WTC11 (cell line): ENCODE measurements around the gene KCNB1. TPM values are rescaled to one million over a fixed set of nuclear protein-coding genes. Genes with fewer than 3 reads are reported as not detected.

Source experiments
- AR ChIP-seq: fragments of 250-450 bp; sonication (Bioruptor Pico); IDR thresholded peaks from 2 replicates; pipeline ENCODE4 v1.9.0; 2021; ENCODE audit warnings: mild to moderate bottlenecking
- ATF2 ChIP-seq: sonication (generic); formaldehyde crosslinking; IDR thresholded peaks from 2 replicates; pipeline ENCODE4 v1.8.1; 2022; ENCODE audit warnings: low read depth, missing genetic modification reagents, borderline replicate concordance
- ATF3 ChIP-seq: sonication (generic); formaldehyde crosslinking; conservative IDR thresholded peaks from 2 replicates; pipeline ENCODE4 v1.8.1; 2022; ENCODE audit warnings: mild to moderate bottlenecking, missing genetic modification reagents
- ATF6 ChIP-seq: sonication (generic); formaldehyde crosslinking; IDR thresholded peaks from 2 replicates; pipeline ENCODE4 v1.8.1; 2023; ENCODE audit warnings: mild to moderate bottlenecking, missing genetic modification reagents
- CBFB ChIP-seq: sonication (generic); formaldehyde crosslinking; IDR thresholded peaks from 2 replicates; pipeline ENCODE4 v1.8.1; 2022; ENCODE audit warnings: mild to moderate bottlenecking, low read depth, missing genetic modification reagents
- CREM ChIP-seq: sonication (generic); formaldehyde crosslinking; IDR thresholded peaks from 2 replicates; pipeline ENCODE4 v1.8.1; 2022; ENCODE audit warnings: mild to moderate bottlenecking, missing genetic modification reagents, moderate library complexity
- E2F1 ChIP-seq: sonication (generic); formaldehyde crosslinking; IDR thresholded peaks from 2 replicates; pipeline ENCODE4 v1.8.0; 2022; ENCODE audit warnings: mild to moderate bottlenecking, missing genetic modification reagents
- ETV6 ChIP-seq: sonication (generic); formaldehyde crosslinking; IDR thresholded peaks from 2 replicates; pipeline ENCODE4 v1.8.1; 2022; ENCODE audit warnings: mild to moderate bottlenecking, missing genetic modification reagents
- FOXK1 ChIP-seq: sonication (generic); formaldehyde crosslinking; IDR thresholded peaks from 2 replicates; pipeline ENCODE4 v1.8.0; 2022; ENCODE audit warnings: mild to moderate bottlenecking, moderate library complexity, missing genetic modification reagents
- FOXP4 ChIP-seq: sonication (generic); formaldehyde crosslinking; IDR thresholded peaks from 2 replicates; pipeline ENCODE4 v1.8.0; 2022; ENCODE audit warnings: mild to moderate bottlenecking, missing genetic modification reagents
- NFATC4 ChIP-seq: fragments of 250-450 bp; sonication (Bioruptor Pico); IDR thresholded peaks from 2 replicates; pipeline ENCODE4 v1.9.0; 2021; ENCODE audit warnings: mild to moderate bottlenecking
- NR3C1 ChIP-seq: sonication (generic); formaldehyde crosslinking; conservative IDR thresholded peaks from 2 replicates; pipeline ENCODE4 v1.8.1; 2023; ENCODE audit warnings: low read depth, mild to moderate bottlenecking, missing genetic modification reagents
- PRDM15 ChIP-seq: sonication (generic); formaldehyde crosslinking; IDR thresholded peaks from 2 replicates; pipeline ENCODE4 v1.8.0; 2022; ENCODE audit warnings: missing genetic modification reagents
- SP1 ChIP-seq: sonication (generic); formaldehyde crosslinking; conservative IDR thresholded peaks from 2 replicates; pipeline ENCODE4 v1.8.1; 2022; ENCODE audit warnings: missing genetic modification reagents
- ZNF121 ChIP-seq: sonication (generic); formaldehyde crosslinking; IDR thresholded peaks from 2 replicates; pipeline ENCODE4 v1.8.0; 2023; ENCODE audit warnings: missing genetic modification reagents
- ZNF138 ChIP-seq: sonication (generic); formaldehyde crosslinking; conservative IDR thresholded peaks from 2 replicates; pipeline ENCODE4 v1.8.1; 2022; ENCODE audit warnings: mild to moderate bottlenecking, moderate library complexity, missing genetic modification reagents
- ZNF396 ChIP-seq: fragments of 250-450 bp; sonication (Bioruptor Pico); IDR thresholded peaks from 2 replicates; pipeline ENCODE4 v1.8.0; 2021; ENCODE audit warnings: mild to moderate bottlenecking, moderate library complexity, borderline replicate concordance
- ZNF532 ChIP-seq: fragments of 250-450 bp; sonication (Bioruptor Pico); IDR thresholded peaks from 2 replicates; pipeline ENCODE4 v1.9.0; 2021; ENCODE audit warnings: mild to moderate bottlenecking, borderline replicate concordance
- ZSCAN18 ChIP-seq: fragments of 250-450 bp; sonication (Bioruptor Pico); IDR thresholded peaks from 2 replicates; pipeline ENCODE4 v2.1.2; 2022; ENCODE audit warnings: mild to moderate bottlenecking, moderate library complexity
- total RNA-seq: library from RNA; stranded (reverse); gene quantifications from 3 replicates; pipeline ENCODE4 v1.2.3, GENCODE V29; 2021

The KCNB1 gene
- total RNA-seq, 1 experiment from 2014 or later: 1.1 TPM

- TF ChIP-seq ZNF532 (CRISPR knock-in tag): no peak
- TF ChIP-seq E2F1: peak; percentile 90
- peak; percentile 96 for TF ChIP-seq FOXP4 (CRISPR knock-in tag)
- TF ChIP-seq CREM (CRISPR knock-in tag): peak; percentile 58; the same call in 1 of the 2 replicates
- TF ChIP-seq PRDM15 (CRISPR knock-in tag): peak; percentile 26; the same call in 1 of the 2 replicates
- peak; percentile 87; the same call in 1 of the 2 replicates for TF ChIP-seq ZNF138 (CRISPR knock-in tag)
- TF ChIP-seq ZNF396 (CRISPR knock-in tag): peak; percentile 89; the same call in 1 of the 2 replicates
- peak; percentile 74 for TF ChIP-seq SP1 (CRISPR knock-in tag)
- TF ChIP-seq NR3C1 (CRISPR knock-in tag): peak; percentile 91; the same call in 1 of the 2 replicates
- TF ChIP-seq ZNF121 (CRISPR knock-in tag): no peak
- no peak for TF ChIP-seq NFATC4 (CRISPR knock-in tag)
- 0 out of 2 replicates have a peak, but pooled peaks have one; percentile 42 for TF ChIP-seq CBFB
- TF ChIP-seq FOXK1 (CRISPR knock-in tag): peak; percentile 93
- no peak for TF ChIP-seq AR
- peak; percentile 62; the same call in 1 of the 2 replicates for TF ChIP-seq ATF2 (CRISPR knock-in tag)
- 0 out of 2 replicates have a peak, but pooled peaks have one; percentile 11 for TF ChIP-seq ZSCAN18 (CRISPR knock-in tag)
- peak; percentile 78; the same call in 1 of the 2 replicates for TF ChIP-seq ATF6 (CRISPR knock-in tag)
- TF ChIP-seq ATF3 (CRISPR knock-in tag): no peak
- peak; percentile 92; the same call in 1 of the 2 replicates for TF ChIP-seq ETV6 (CRISPR knock-in tag)
Observed at GRCh38 chr20:49482621-49483017, at the start of gene KCNB1 (continued).
